MM.1S (cell line): Measurements from ENCODE around the gene GNAI2.
A peak's percentile ranks its signal among the peaks of the same experiment; 100 is the strongest.

ENCODE experiments used
- DNase-seq: peaks from one replicate; pipeline ENCODE4 v3.0.0-alpha.2; 2015
- H2AFZ ChIP-seq: fragments of 300-600 bp; sonication (generic); 2 replicates; pipeline ENCODE4 v1.6.0; 2016; ENCODE audit warnings: antibody characterized with exemption, low read length
- H3F3A ChIP-seq: fragments of 300-600 bp; sonication (generic); 2 replicates; pipeline ENCODE4 v1.6.1; 2016; ENCODE audit warnings: mild to moderate bottlenecking, antibody characterized with exemption, low read length, moderate library complexity, mixed read lengths; ENCODE audit not compliant: insufficient read depth
- H3K27ac ChIP-seq: fragments of 300-600 bp; sonication (generic); 2 replicates; pipeline ENCODE4 v1.5.1; 2016; ENCODE audit warnings: mild to moderate bottlenecking, low read length
- H3K27me3 ChIP-seq: fragments of 300-600 bp; sonication (generic); replicated peaks from 2 replicates; pipeline ENCODE4 v1.6.0; 2016; ENCODE audit warnings: low read length; ENCODE audit not compliant: insufficient read depth
- H3K36me3 ChIP-seq: fragments of 300-600 bp; sonication (generic); replicated peaks from 2 replicates; pipeline ENCODE4 v1.6.1; 2016; ENCODE audit warnings: mild to moderate bottlenecking, low read length, mixed read lengths; ENCODE audit not compliant: insufficient read depth
- H3K4me1 ChIP-seq: fragments of 300-600 bp; sonication (generic); 2 replicates; pipeline ENCODE4 v1.6.1; 2016; ENCODE audit warnings: low read length, mixed read lengths
- H3K4me2 ChIP-seq: fragments of 300-600 bp; sonication (generic); 2 replicates; pipeline ENCODE4 v1.6.0; 2016; ENCODE audit warnings: low read depth, low read length
- H3K4me3 ChIP-seq: fragments of 300-600 bp; sonication (generic); 2 replicates; pipeline ENCODE4 v1.5.1; 2016; ENCODE audit warnings: low read length, mixed read lengths
- H3K79me2 ChIP-seq: fragments of 300-600 bp; sonication (generic); 2 replicates; pipeline ENCODE4 v1.6.1; 2016; ENCODE audit warnings: mixed run types, low read length, mixed read lengths
- H3K9ac ChIP-seq: fragments of 300-600 bp; sonication (generic); 2 replicates; pipeline ENCODE4 v1.6.1; 2016; ENCODE audit warnings: low read length, mixed read lengths
- H3K9me2 ChIP-seq: fragments of 300-600 bp; sonication (generic); replicated peaks from 2 replicates; pipeline ENCODE4 v1.6.1; 2016; ENCODE audit warnings: mild to moderate bottlenecking, low read length, mixed read lengths; ENCODE audit not compliant: insufficient read depth
- H3K9me3 ChIP-seq: fragments of 300-600 bp; sonication (generic); replicated peaks from 2 replicates; pipeline ENCODE4 v1.6.1; 2016; ENCODE audit warnings: mild to moderate bottlenecking, low read length, mixed read lengths; ENCODE audit not compliant: insufficient read depth
- H4K20me1 ChIP-seq: fragments of 300-600 bp; sonication (generic); 2 replicates; pipeline ENCODE4 v1.6.1; 2016; ENCODE audit warnings: mild to moderate bottlenecking, low read length, moderate library complexity, mixed read lengths; ENCODE audit not compliant: insufficient read depth
- CTCF ChIP-seq: fragments of 300-600 bp; sonication (generic); IDR thresholded peaks from 2 replicates; pipeline ENCODE4 v1.5.1; 2016; ENCODE audit warnings: antibody characterized with exemption, low read length, mixed read lengths
- EZH2 ChIP-seq: fragments of 300-600 bp; sonication (generic); optimal IDR thresholded peaks from 2 replicates; pipeline ENCODE3; 2017; ENCODE audit warnings: low read depth, mild to moderate bottlenecking, antibody characterized with exemption, low read length, mixed read lengths
- EZH2phosphoT487 ChIP-seq: fragments of 300-600 bp; sonication (generic); IDR thresholded peaks from 2 replicates; pipeline ENCODE4 v1.6.1; 2018; ENCODE audit warnings: antibody characterized with exemption, low read length

Gene GNAI2

GRCh38 chr3:50300681-50301254 is 64.8 kb downstream of the GNAI2 start:
- H3K27ac ChIP-seq = no peak overlapping the region
- DNase-seq = no peak

GRCh38 chr3:50302095-50303012 is 66.3 kb downstream of the GNAI2 start:
- H3K27ac ChIP-seq = no peak overlapping the region
- no peak overlapping the region for H3K9ac ChIP-seq

More at GRCh38 chr3:50300681-50301254, 64.8 kb downstream of the GNAI2 start:
- H3K4me1 ChIP-seq = peaks cover 12% of the 10 kb centered on the region; the same call in 1 of the 2 replicates
- peaks cover 11% of the 10 kb centered on the region; the same call in 1 of the 2 replicates for H3K79me2 ChIP-seq
- no peak overlapping the region for H2AFZ ChIP-seq
- no peaks in the 10 kb centered on the region for H3K36me3 ChIP-seq
- H3K4me2 ChIP-seq = peak overlapping the region; percentile 94; the same call in 1 of the 2 replicates
- no peak overlapping the region for H3K4me3 ChIP-seq
- H3K9me3 ChIP-seq = no peaks in the 10 kb centered on the region
- no peak overlapping the region for H3K9ac ChIP-seq
- H3F3A ChIP-seq = peaks cover 4% of the 10 kb centered on the region; the same call in 1 of the 2 replicates
- TF ChIP-seq EZH2 (no peak), EZH2phosphoT487 (no peak), CTCF (no peak)
- no peaks in the 10 kb centered on the region for H4K20me1 ChIP-seq
- H3K27me3 ChIP-seq = no peaks in the 10 kb centered on the region
- H3K9me2 ChIP-seq = no peaks in the 10 kb centered on the region

GRCh38 chr3:50303013-50303815 is 67.2 kb downstream of the GNAI2 start, which contains the start of gene HYAL1:
Gene HYAL1 (minus strand): TSS chr3:50303574. CDS start chr3:50302956, 618 bp downstream.
- H2AFZ ChIP-seq = no peak within 1 kb of the TSS
- no peaks in the 10 kb centered on the region for H3K27me3 ChIP-seq
- no peak for TF ChIP-seq EZH2
- TF ChIP-seq CTCF = no peak
- TF ChIP-seq EZH2phosphoT487 = no peak
- H3K9me3 ChIP-seq = no peaks in the 10 kb centered on the region
- peaks cover 4% of the 10 kb centered on the region; the same call in 1 of the 2 replicates for H3F3A ChIP-seq
- no peak within 1 kb of the TSS for H3K9ac ChIP-seq
- peaks cover 10% of the 10 kb centered on the region; the same call in 1 of the 2 replicates for H3K79me2 ChIP-seq
- no peak within 1 kb of the TSS for H3K4me3 ChIP-seq
- H3K9me2 ChIP-seq = no peaks in the 10 kb centered on the region
- H3K4me1 ChIP-seq = peaks cover 10% of the 10 kb centered on the region; the same call in 1 of the 2 replicates
- no peaks in the 10 kb centered on the region for H3K36me3 ChIP-seq
- no peak for DNase-seq
- no peak within 1 kb of the TSS for H3K27ac ChIP-seq
- no peak within 1 kb of the TSS for H3K4me2 ChIP-seq
- no peaks in the 10 kb centered on the region for H4K20me1 ChIP-seq

More at GRCh38 chr3:50302095-50303012, 66.3 kb downstream of the GNAI2 start:
- H3K4me2 ChIP-seq = no peak overlapping the region
- no peaks in the 10 kb centered on the region for H4K20me1 ChIP-seq
- peaks cover 11% of the 10 kb centered on the region; the same call in 1 of the 2 replicates for H3K79me2 ChIP-seq
- H3K4me1 ChIP-seq = peaks cover 12% of the 10 kb centered on the region; the same call in 1 of the 2 replicates
- H3K36me3 ChIP-seq = no peaks in the 10 kb centered on the region
- H3F3A ChIP-seq = peaks cover 4% of the 10 kb centered on the region; the same call in 1 of the 2 replicates
- H2AFZ ChIP-seq = no peak overlapping the region
- TF ChIP-seq EZH2 (no peak), EZH2phosphoT487 (no peak)
- no peaks in the 10 kb centered on the region for H3K27me3 ChIP-seq
- H3K4me3 ChIP-seq = no peak overlapping the region
- H3K9me2 ChIP-seq = no peaks in the 10 kb centered on the region
- no peak for DNase-seq
- H3K9me3 ChIP-seq = no peaks in the 10 kb centered on the region
